ENCODE measurements around the gene PYDC1.
"Not testable (repeated sequence)": the region's sequence is repeated elsewhere in the genome, so short reads cannot be mapped to it uniquely, and the experiment has no call there.

Gene PYDC1

GRCh38 chr16:31195861-31196260 is 21.1 kb downstream of the PYDC1 start:
- DNase-seq = not testable (repeated sequence)

- DNase-seq = no peak
Observed at GRCh38 chr16:31194898-31195297, 22.0 kb downstream of the PYDC1 start.

GRCh38 chr16:31193874-31194273 is 23.1 kb downstream of the PYDC1 start:
- no peak for DNase-seq

GRCh38 chr16:31192856-31193642 is 23.9 kb downstream of the PYDC1 start:
- DNase-seq = no peak

GRCh38 chr16:31191697-31192428 is 25.1 kb downstream of the PYDC1 start:
- DNase-seq = no peak

- DNase-seq = no peak
Observed at GRCh38 chr16:31190818-31191444, 26.0 kb downstream of the PYDC1 start.

- no peak for DNase-seq
Observed at GRCh38 chr16:31190061-31190460, 26.9 kb downstream of the PYDC1 start.

- no peak for DNase-seq
Observed at GRCh38 chr16:31189412-31189778, 27.5 kb downstream of the PYDC1 start.

- DNase-seq = no peak
Observed at GRCh38 chr16:31188450-31189411, 28.2 kb downstream of the PYDC1 start.

- no peak for DNase-seq
Observed at GRCh38 chr16:31187808-31188189, 29.1 kb downstream of the PYDC1 start.

GRCh38 chr16:31186930-31187807 is 29.8 kb downstream of the PYDC1 start:
- DNase-seq = no peak

- DNase-seq = no peak
Observed at GRCh38 chr16:31186176-31186575, 30.8 kb downstream of the PYDC1 start.

- no peak for DNase-seq
Observed at GRCh38 chr16:31185339-31185738, 31.6 kb downstream of the PYDC1 start.

GRCh38 chr16:31184888-31185287 is 32.0 kb downstream of the PYDC1 start:
- no peak for DNase-seq

GRCh38 chr16:31183432-31184428 is 33.2 kb downstream of the PYDC1 start:
- no peak for DNase-seq

- DNase-seq = no peak
Observed at GRCh38 chr16:31182391-31182790, 34.5 kb downstream of the PYDC1 start.

GRCh38 chr16:31181102-31181830 is 35.7 kb downstream of the PYDC1 start:
- no peak for DNase-seq

GRCh38 chr16:31179747-31180459 is 37.0 kb downstream of the PYDC1 start, which contains the start of gene FUS:
Gene FUS (plus strand): TSS chr16:31180139. CDS start chr16:31180215, 76 bp downstream.
- DNase-seq = peak; percentile 74

- no peak for DNase-seq
Observed at GRCh38 chr16:31179219-31179746, 37.7 kb downstream of the PYDC1 start.

All from SHP77 treated with DMSO at 0.1 percent for 48 hours (cell line).